SK-N-SH (cell line): Measurements from ENCODE around the gene TAPBP. TPM values are rescaled to one million over a fixed set of nuclear protein-coding genes. Genes with fewer than 3 reads are reported as not detected.

Experiments
- CTCF ChIA-PET: fragments of 300-600, 350-600 bp; formaldehyde crosslinking; extraction: SDS; loops from one replicate; lab custom pipeline; 2021; lab: Yijun Ruan, JAX
- POLR2A ChIA-PET: fragments of 350-600 bp; sonication (Branson Sonifier 250); formaldehyde crosslinking; extraction: SDS; loops from one replicate; lab custom pipeline; 2020; ENCODE audit warnings: antibody characterized with exemption, inconsistent platforms; lab: Yijun Ruan, JAX
- DNase-seq: peaks from one replicate; pipeline ENCODE4 v3.0.0; 2012
- H2AFZ ChIP-seq: fragments of 200-600 bp; sonication (generic); 2 replicates; pipeline ENCODE4 v1.8.1; 2016; ENCODE audit warnings: antibody characterized with exemption, mild to moderate bottlenecking, low read depth
- H3F3A ChIP-seq: fragments of 200-600 bp; sonication (generic); replicated peaks from 2 replicates; pipeline ENCODE3; 2016; ENCODE audit warnings: antibody characterized with exemption, mild to moderate bottlenecking; ENCODE audit not compliant: insufficient read depth
- H3K27ac ChIP-seq, 2 experiments: fragments of 200-500 bp in 1 of 2; fragments of 200-600 bp in 1 of 2; sonication (Bioruptor generic) in 1 of 2; sonication (generic), shearing (Covaris generic) in 1 of 2; 2 replicates each; pipeline versions ENCODE4 v1.5.1 to v1.6.1; 2014 to 2016; ENCODE audit warnings: low read depth in 2 of 2, inconsistent platforms in 1 of 2, low read length in 1 of 2, mild to moderate bottlenecking in 1 of 2, mixed read lengths in 1 of 2
- H3K27me3 ChIP-seq: fragments of 200-600 bp; sonication (generic), shearing (Covaris generic); 2 replicates; pipeline ENCODE4 v1.6.1; 2016; ENCODE audit warnings: mixed run types; ENCODE audit not compliant: insufficient read depth
- H3K36me3 ChIP-seq, 2 experiments: fragments of 200-500 bp in 1 of 2; fragments of 200-600 bp in 1 of 2; sonication (Bioruptor generic) in 1 of 2; sonication (generic) in 1 of 2; replicated peaks in 1 of 2; 2 replicates each; pipeline versions ENCODE3 to v1.5.1; 2014 to 2016; ENCODE audit warnings: low read length in 1 of 2, mild to moderate bottlenecking in 1 of 2; ENCODE audit not compliant: insufficient read depth in 2 of 2, control insufficient read depth in 1 of 2
- H3K4me1 ChIP-seq, 2 experiments: fragments of 200-500 bp in 1 of 2; fragments of 200-600 bp in 1 of 2; sonication (Bioruptor generic) in 1 of 2; sonication (generic), shearing (Covaris generic) in 1 of 2; 2 replicates each; pipeline versions ENCODE4 v1.5.1 to v1.6.1; 2014 to 2016; ENCODE audit warnings: low read depth in 1 of 2, low read length in 1 of 2, mixed run types in 1 of 2; ENCODE audit not compliant: insufficient read depth in 2 of 2, control insufficient read depth in 1 of 2
- H3K4me2 ChIP-seq: fragments of 200-600 bp; sonication (generic), shearing (Covaris generic); 2 replicates; pipeline ENCODE4 v1.6.1; 2017; ENCODE audit warnings: mixed run types
- H3K4me3 ChIP-seq, 2 experiments: fragments of 200-500 bp in 1 of 2; fragments of 200-600 bp in 1 of 2; sonication (Bioruptor generic) in 1 of 2; sonication (generic), shearing (Covaris generic) in 1 of 2; 2 replicates each; pipeline versions ENCODE4 v1.5.1 to v1.8.1; 2014 to 2016; ENCODE audit warnings: low read depth in 2 of 2, inconsistent platforms in 1 of 2, low read length in 1 of 2, mild to moderate bottlenecking in 1 of 2, mixed read lengths in 1 of 2, moderate library complexity in 1 of 2
- H3K79me2 ChIP-seq: fragments of 200-600 bp; sonication (generic); 2 replicates; pipeline ENCODE4 v1.8.1; 2017; ENCODE audit warnings: mild to moderate bottlenecking; ENCODE audit not compliant: insufficient read depth
- H3K9ac ChIP-seq: fragments of 200-600 bp; sonication (generic); 2 replicates; pipeline ENCODE4 v1.6.1; 2017; ENCODE audit warnings: mixed run types
- H3K9me2 ChIP-seq: fragments of 200-600 bp; sonication (generic); 2 replicates; pipeline ENCODE4 v1.6.1; 2017; ENCODE audit warnings: mixed run types
- H3K9me3 ChIP-seq: fragments of 200-600 bp; sonication (generic); 2 replicates; pipeline ENCODE4 v1.6.1; 2017; ENCODE audit warnings: mixed run types, mild to moderate bottlenecking, moderate library complexity
- H4K20me1 ChIP-seq: fragments of 200-600 bp; sonication (generic); 2 replicates; pipeline ENCODE4 v1.6.1; 2017; ENCODE audit warnings: mild to moderate bottlenecking, mixed run types; ENCODE audit not compliant: insufficient read depth
- CHD2 ChIP-seq: fragments of 150-350 bp; IDR thresholded peaks from 2 replicates; pipeline ENCODE4 v1.6.1; 2018; ENCODE audit warnings: low read length; ENCODE audit not compliant: partially characterized antibody
- CTCF ChIP-seq: fragments of 200-600 bp; sonication (generic); IDR thresholded peaks from 2 replicates; pipeline ENCODE4 v1.6.1; 2017; ENCODE audit warnings: antibody characterized with exemption, mild to moderate bottlenecking, moderate library complexity
- EP300 ChIP-seq, 2 experiments: IDR thresholded peaks; 2 replicates each; pipeline versions ENCODE4 v1.4.0 to v1.6.1; 2012; ENCODE audit warnings: borderline replicate concordance in 1 of 2, low read depth in 1 of 2, low read length in 1 of 2
- EZH2phosphoT487 ChIP-seq: fragments of 200-600 bp; sonication (generic); IDR thresholded peaks from 2 replicates; pipeline ENCODE4 v1.6.1; 2017; ENCODE audit warnings: low read depth, mixed run types, mild to moderate bottlenecking, antibody characterized with exemption, moderate library complexity, borderline replicate concordance
- FOXJ3 ChIP-seq: sonication (generic); formaldehyde crosslinking; IDR thresholded peaks from 2 replicates; pipeline ENCODE4 v1.5.1; 2020; ENCODE audit warnings: mild to moderate bottlenecking, missing genetic modification reagents
- FOXM1 ChIP-seq: IDR thresholded peaks from 2 replicates; pipeline ENCODE4 v1.4.0; 2012; ENCODE audit warnings: low read depth, mild to moderate bottlenecking
- GATA2 ChIP-seq: sonication (generic); formaldehyde crosslinking; IDR thresholded peaks from 2 replicates; pipeline ENCODE4 v1.5.0; 2020; ENCODE audit warnings: mild to moderate bottlenecking, missing genetic modification reagents
- IRF3 ChIP-seq: fragments of 150-350 bp; IDR thresholded peaks from 2 replicates; pipeline ENCODE4 v1.6.1; 2016; ENCODE audit warnings: mild to moderate bottlenecking, low read depth, low read length
- MAX ChIP-seq: IDR thresholded peaks from 2 replicates; pipeline ENCODE4 v1.4.0; 2012; ENCODE audit warnings: low read depth
- NRF1 ChIP-seq: IDR thresholded peaks from 2 replicates; pipeline ENCODE4 v1.6.1; 2012; ENCODE audit warnings: low read depth, mild to moderate bottlenecking, low read length
- PBX3 ChIP-seq: IDR thresholded peaks from 2 replicates; pipeline ENCODE4; 2012
- RAD21 ChIP-seq: IDR thresholded peaks from 2 replicates; pipeline ENCODE4 v1.6.1; 2012; ENCODE audit warnings: mild to moderate bottlenecking, low read length
- REST ChIP-seq: IDR thresholded peaks from 2 replicates; pipeline ENCODE4 v1.6.1; 2012; ENCODE audit warnings: mild to moderate bottlenecking, low read depth, low read length, moderate library complexity
- RFX5 ChIP-seq: IDR thresholded peaks from 2 replicates; pipeline ENCODE4 v1.6.1; 2012; ENCODE audit warnings: mild to moderate bottlenecking, improper control_type of control experiment, low read length
- RXRA ChIP-seq: IDR thresholded peaks from 2 replicates; pipeline ENCODE4 v1.4.0; 2012; ENCODE audit warnings: low read depth, mild to moderate bottlenecking, borderline replicate concordance
- SIN3A ChIP-seq: IDR thresholded peaks from 2 replicates; pipeline ENCODE4 v1.6.1; 2012; ENCODE audit warnings: low read depth, mild to moderate bottlenecking, low read length, moderate library complexity, borderline replicate concordance
- SMC3 ChIP-seq: IDR thresholded peaks from 2 replicates; pipeline ENCODE4 v1.6.1; 2012; ENCODE audit warnings: low read depth, low read length, improper control_type of control experiment
- TAF1 ChIP-seq: IDR thresholded peaks from 2 replicates; pipeline ENCODE4 v1.6.1; 2012; ENCODE audit warnings: low read depth, mild to moderate bottlenecking, low read length, moderate library complexity, borderline replicate concordance
- TEAD4 ChIP-seq: IDR thresholded peaks from 2 replicates; pipeline ENCODE4 v1.4.0; 2012; ENCODE audit warnings: mild to moderate bottlenecking, borderline replicate concordance; ENCODE audit not compliant: insufficient read depth
- USF2 ChIP-seq: fragments of 150-350 bp; IDR thresholded peaks from 2 replicates; pipeline ENCODE4 v1.6.1; 2017; ENCODE audit warnings: antibody characterized with exemption, low read length, low read depth, borderline replicate concordance
- WGBS: methylation state at CpG from one replicate; pipeline ENCODE4 v1.1.6; 2017; ENCODE audit warnings: low lambda C conversion rate; 5-methylcytosine and 5-hydroxymethylcytosine counted together
- polyA plus RNA-seq, 3 experiments: library from polyadenylated mRNA; depleted of rRNA; stranded (reverse); fragments of >200 nt; gene quantifications; 2 replicates each; pipeline ENCODE4 v1.2.3, GENCODE V29; 2012

The TAPBP gene
- polyA plus RNA-seq, 1 of the 3 experiments (the other 2 are of a cell fraction): 44.5 TPM

- Histone ChIP-seq H3K4me2 (peak overlapping the region; percentile 96), H3K4me1 (peaks cover 5 to 23% of the 10 kb centered on the region in 2 experiments; a peak in 3 of 4 replicates), H3K4me3 (peak overlapping the region; percentile 78 to 96), H3K27me3 (no peaks in the 10 kb centered on the region), H3K36me3 (peaks cover 34 to 56% of the 10 kb centered on the region in 2 experiments), H3F3A (peaks cover 6% of the 10 kb centered on the region), H3K9me3 (no peaks in the 10 kb centered on the region), H2AFZ (peak overlapping the region; percentile 55), H4K20me1 (0 out of 2 replicates have a peak, but pooled peaks cover 3% of the 10 kb centered on the region), H3K9ac (peak overlapping the region; percentile 80), H3K79me2 (peaks cover 61% of the 10 kb centered on the region), H3K9me2 (no peaks in the 10 kb centered on the region), H3K27ac (peak overlapping the region; percentile 40 to 91; a peak in 3 of 4 replicates)
- TF ChIP-seq TAF1 (no peak), EZH2phosphoT487 (no peak), PBX3 (no peak), USF2 (no peak), CTCF (no peak), SIN3A (no peak), FOXJ3 (CRISPR knock-in tag) (no peak), RFX5 (no peak), NRF1 (no peak), IRF3 (no peak), GATA2 (no peak), CHD2 (no peak), REST (no peak), SMC3 (no peak), MAX (no peak), EP300 (IDR thresholded peaks at IDR 0.05; ENCODE audit: borderline replicate concordance in 1 of 2, low read depth in 1 of 2, low read length in 1 of 2) (no peak), FOXM1 (no peak), RAD21 (no peak), TEAD4 (no peak), RXRA (no peak)
- ChIA-PET POLR2A (interaction anchor here (1.9 to 3.6 kb wide), 4 partner anchors 11 to 316 kb away, joined by 8 to 58 read pairs (median 24); partner anchors contain the start of genes B3GALT4, RGL2, RPS18 and VPS52), CTCF (interaction anchor here (1.1 to 4.4 kb wide), 5 partner anchors 10 to 138 kb away, joined by 3 to 49 read pairs (median 9); partner anchors contain the start of genes B3GALT4 and RGL2)
- DNase-seq: peak; percentile 36
- WGBS: 4% methylated on average over 20 of the region's 21 CpGs
Observed at GRCh38 chr6:33288141-33288920, 25.5 kb downstream of the TAPBP start.
